Neural progenitor cell (in vitro differentiated cells): ENCODE data around the gene HPS6. TPM values are rescaled to one million over a fixed set of nuclear protein-coding genes. Genes with fewer than 3 reads are reported as not detected.

Experiments
- DNase-seq: peaks from one replicate; pipeline ENCODE4 v3.0.0-alpha.2; 2016; ENCODE audit warnings: low spot score
- H2AFZ ChIP-seq: fragments of 200-600 bp; sonication (generic); replicated peaks from 2 replicates; pipeline ENCODE4 v1.6.1; 2016; ENCODE audit warnings: antibody characterized with exemption
- H3F3A ChIP-seq: fragments of 200-600 bp; sonication (generic); 2 replicates; pipeline ENCODE4 v1.6.1; 2016; ENCODE audit warnings: antibody characterized with exemption, low read depth
- H3K27ac ChIP-seq: fragments of 200-600 bp; sonication (generic); 2 replicates; pipeline ENCODE4 v1.5.1; 2016; ENCODE audit warnings: mild to moderate bottlenecking
- H3K27me3 ChIP-seq: fragments of 200-600 bp; sonication (generic); 2 replicates; pipeline ENCODE4 v1.6.1; 2016; ENCODE audit warnings: mild to moderate bottlenecking, moderate library complexity
- H3K36me3 ChIP-seq: fragments of 200-600 bp; sonication (generic); 2 replicates; pipeline ENCODE4 v1.5.1; 2016
- H3K4me1 ChIP-seq: fragments of 200-600 bp; sonication (generic); 2 replicates; pipeline ENCODE4 v1.6.1; 2016; ENCODE audit warnings: mixed run types
- H3K4me2 ChIP-seq: fragments of 200-600 bp; sonication (generic); 2 replicates; pipeline ENCODE4 v1.6.1; 2016
- H3K4me3 ChIP-seq: fragments of 200-600 bp; sonication (generic); 2 replicates; pipeline ENCODE4 v1.5.1; 2016
- H3K79me2 ChIP-seq: fragments of 200-600 bp; sonication (generic); 2 replicates; pipeline ENCODE4 v1.6.1; 2016; ENCODE audit warnings: low read depth
- H3K9ac ChIP-seq: fragments of 200-600 bp; sonication (generic); 2 replicates; pipeline ENCODE4 v1.6.1; 2016
- H3K9me3 ChIP-seq: fragments of 200-600 bp; sonication (generic); 2 replicates; pipeline ENCODE4 v1.5.1; 2016; ENCODE audit warnings: low read depth
- H4K20me1 ChIP-seq: fragments of 200-600 bp; sonication (generic); 2 replicates; pipeline ENCODE4 v1.6.1; 2016; ENCODE audit warnings: low read depth
- H3K27ac Mint-ChIP-seq: 3 replicates; pipeline ENCODE4 v1.8.0; 2021; ENCODE audit warnings: mixed read lengths
- H3K27me3 Mint-ChIP-seq: 2 replicates; pipeline ENCODE4 v1.8.0; 2022; ENCODE audit warnings: low read depth, mild to moderate bottlenecking, inconsistent platforms, moderate library complexity, mixed read lengths; ENCODE audit not compliant: insufficient read depth
- H3K36me3 Mint-ChIP-seq: 3 replicates; pipeline ENCODE4 v1.8.0; 2021; ENCODE audit warnings: mixed read lengths
- H3K4me1 Mint-ChIP-seq: 3 replicates; pipeline ENCODE4 v1.8.0; 2021; ENCODE audit warnings: mixed read lengths
- H3K4me3 Mint-ChIP-seq: 3 replicates; pipeline ENCODE4 v1.8.0; 2021; ENCODE audit warnings: mild to moderate bottlenecking, moderate library complexity, mixed read lengths
- H3K9me3 Mint-ChIP-seq: 3 replicates; pipeline ENCODE4 v1.8.0; 2020; ENCODE audit warnings: mixed read lengths
- CTCF ChIP-seq: fragments of 200-600 bp; sonication (generic); IDR thresholded peaks from 2 replicates; pipeline ENCODE4 v1.5.1; 2017; ENCODE audit warnings: antibody characterized with exemption, mild to moderate bottlenecking
- EZH2 ChIP-seq: fragments of 200-600 bp; sonication (generic); IDR thresholded peaks from 2 replicates; pipeline ENCODE4 v1.6.1; 2017; ENCODE audit warnings: antibody characterized with exemption, mild to moderate bottlenecking, moderate library complexity
- EZH2phosphoT487 ChIP-seq: fragments of 200-600 bp; sonication (generic); IDR thresholded peaks from 2 replicates; pipeline ENCODE4 v1.6.1; 2017; ENCODE audit warnings: antibody characterized with exemption
- small RNA-seq: library from RNA; depleted of rRNA; stranded (forward); fragments of <200 nt; gene quantifications from one replicate; pipeline ENCODE3, GENCODE V24; 2015
- total RNA-seq: library from RNA; depleted of rRNA; stranded (reverse); fragments of >200 nt; gene quantifications from 2 replicates; pipeline ENCODE4 v1.2.3, GENCODE V29; 2015; ENCODE audit warnings: low replicate concordance

HPS6 gene
- total RNA-seq, 1 donor from 2014 or later: 7.2 TPM

GRCh38 chr10:102115775-102116174 lies 50.6 kb downstream of the HPS6 start:
- H3K27me3 ChIP-seq: no peaks in the 10 kb centered on the region
- TF ChIP-seq EZH2 (no peak), EZH2phosphoT487 (no peak), CTCF (no peak)
- no peaks in the 10 kb centered on the region for H3K9me3 Mint-ChIP-seq
- H3K4me1 ChIP-seq: peaks cover 54% of the 10 kb centered on the region
- H3K27me3 Mint-ChIP-seq: peaks cover 4% of the 10 kb centered on the region
- peak overlapping the region; percentile 100 for H3K4me2 ChIP-seq
- H3K9ac ChIP-seq: no peak overlapping the region
- peaks cover 59% of the 10 kb centered on the region for H3F3A ChIP-seq
- H4K20me1 ChIP-seq: peaks cover 43% of the 10 kb centered on the region
- H3K9me3 ChIP-seq: no peaks in the 10 kb centered on the region
- H3K4me1 Mint-ChIP-seq: peaks cover 63% of the 10 kb centered on the region
- H2AFZ ChIP-seq: no peak overlapping the region
- peaks cover 90% of the 10 kb centered on the region for H3K79me2 ChIP-seq
- no peak for DNase-seq
- peak overlapping the region; percentile 91 for H3K27ac Mint-ChIP-seq
- peaks cover 4% of the 10 kb centered on the region for H3K36me3 Mint-ChIP-seq
- H3K27ac ChIP-seq: peak overlapping the region; percentile 82
- H3K4me3 Mint-ChIP-seq: peak overlapping the region; percentile 95
- H3K4me3 ChIP-seq: peak overlapping the region; percentile 88
- no peaks in the 10 kb centered on the region for H3K36me3 ChIP-seq

- Mint-ChIP-seq H3K9me3 (no peaks in the 10 kb centered on the region), H3K27ac (peak overlapping the region; percentile 31), H3K27me3 (peaks cover 6% of the 10 kb centered on the region), H3K4me1 (peaks cover 72% of the 10 kb centered on the region), H3K4me3 (peak overlapping the region; percentile 67), H3K36me3 (no peaks in the 10 kb centered on the region)
- Histone ChIP-seq H3F3A (peaks cover 67% of the 10 kb centered on the region), H3K4me2 (peak overlapping the region; percentile 89), H3K9ac (no peak overlapping the region), H3K27me3 (no peaks in the 10 kb centered on the region), H3K9me3 (no peaks in the 10 kb centered on the region), H3K79me2 (peaks cover 81% of the 10 kb centered on the region), H3K27ac (peak overlapping the region; percentile 81), H4K20me1 (peaks cover 34% of the 10 kb centered on the region), H2AFZ (no peak overlapping the region), H3K36me3 (no peaks in the 10 kb centered on the region), H3K4me1 (peaks cover 60% of the 10 kb centered on the region), H3K4me3 (peak overlapping the region; percentile 32)
- TF ChIP-seq EZH2: no peak
- DNase-seq: no peak
Observed at GRCh38 chr10:102116656-102117055, 51.5 kb downstream of the HPS6 start.

Small RNA genes lying within 50 kb of the gene (small RNA-seq; reads per million reads assigned to genes)
- gene AL500527.1: not detected
- gene AL500527.2: not detected

Other genes starting within 250 kb of the HPS6 start
- 197 and 275 TPM in 2 replicates for gene OGA, start 246.9 kb upstream of the HPS6 start, total RNA-seq
- gene KCNIP2, start 221.5 kb upstream of the HPS6 start, total RNA-seq: 2.4 and 5.5 TPM in 2 replicates
- gene ARMH3, start 9.2 kb upstream of the HPS6 start, total RNA-seq: 11.8 and 14.5 TPM in 2 replicates
- 46.4 and 79.2 TPM in 2 replicates for gene LDB1, start 55.0 kb downstream of the HPS6 start, total RNA-seq
- gene PPRC1, start 67.7 kb downstream of the HPS6 start, total RNA-seq: 11.7 and 15.4 TPM in 2 replicates
- gene NOLC1, start 87.0 kb downstream of the HPS6 start, total RNA-seq: 74.7 and 80.6 TPM in 2 replicates
- gene ELOVL3, start 160.9 kb downstream of the HPS6 start, total RNA-seq: 0.40 TPM in 1 of 2 replicates, not detected in the other
- 0.46 TPM in 1 of 2 replicates, not detected in the other for gene PITX3, start 176.2 kb downstream of the HPS6 start, total RNA-seq
- gene GBF1, start 180.2 kb downstream of the HPS6 start, total RNA-seq: 23.5 and 37.9 TPM in 2 replicates